NCI-H2107 (cell line): ENCODE data around the gene ABCA2.
A peak's percentile ranks its signal among the peaks of the same experiment; 100 is the strongest.

ENCODE experiments used
- DNase-seq: peaks from one replicate; lab custom pipeline; 2025; lab: John Stamatoyannopoulos, UW

The ABCA2 gene

DNA sequence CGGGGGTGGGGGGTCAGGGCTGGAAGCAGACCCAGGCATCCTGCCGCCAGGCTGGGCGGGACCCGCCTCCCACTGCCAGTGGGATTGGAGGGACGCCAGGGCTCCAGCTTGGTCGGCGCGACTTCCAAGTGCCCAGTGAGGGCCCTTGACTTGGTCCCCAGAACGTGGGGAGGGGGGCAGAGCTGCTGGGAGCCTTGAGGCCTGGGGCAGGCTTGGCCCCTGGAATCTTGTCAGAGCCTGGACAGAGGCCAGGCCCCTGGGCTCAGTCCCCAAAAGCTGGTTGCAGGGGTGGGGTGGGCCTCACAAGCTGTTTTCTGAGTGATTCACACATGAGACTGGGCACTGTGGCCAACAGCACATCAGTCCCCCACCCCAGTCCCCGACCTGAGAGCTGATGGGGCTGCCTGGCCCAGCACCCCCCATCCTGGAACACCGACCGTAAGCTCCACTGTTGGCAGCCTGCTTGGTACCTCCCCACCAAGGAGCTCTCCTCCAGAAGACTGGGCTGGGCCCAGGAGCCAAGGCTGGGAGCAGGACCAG lies 32.2 kb downstream of the ABCA2 start:
- DNase-seq = no peak

DNA sequence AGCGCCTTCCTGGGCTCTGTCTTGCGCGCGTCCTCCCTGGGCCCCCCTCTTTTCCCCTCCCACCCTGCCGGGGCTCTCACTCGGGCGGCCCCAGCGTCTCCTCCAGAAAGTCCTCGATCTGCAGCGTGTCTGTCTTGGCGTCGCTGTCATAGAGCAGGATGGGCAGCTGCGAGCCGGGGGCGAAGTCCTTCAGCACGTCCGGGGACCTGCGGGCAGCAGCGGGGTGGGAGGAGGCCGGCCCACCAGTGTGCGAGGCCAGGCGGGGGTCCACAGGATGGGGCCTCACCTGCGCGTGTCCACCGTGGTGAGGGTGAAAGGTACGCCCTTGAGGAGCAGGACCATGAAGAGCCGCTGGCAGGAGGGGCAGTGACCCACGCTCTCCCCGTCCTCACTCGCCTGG lies 32.7 kb downstream of the ABCA2 start:
- DNase-seq = no peak

DNA sequence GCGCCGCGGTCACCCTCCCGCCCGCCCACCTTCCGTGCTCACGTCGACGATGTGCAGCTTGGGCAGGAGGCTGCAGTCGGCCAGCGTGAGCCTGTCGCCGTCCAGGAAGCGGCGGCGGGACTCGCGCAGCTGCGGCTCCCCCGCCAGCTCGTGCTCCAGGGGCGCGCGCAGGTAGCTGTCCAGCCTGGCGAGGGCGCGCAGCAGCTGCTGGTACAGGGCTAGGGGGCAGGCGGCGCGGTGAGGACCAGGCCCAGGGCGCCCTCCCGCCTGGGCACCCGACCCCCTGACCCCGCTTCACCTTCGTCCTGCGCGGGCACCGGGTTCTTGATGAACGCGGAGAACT lies 33.2 kb downstream of the ABCA2 start:
- no peak for DNase-seq

DNA sequence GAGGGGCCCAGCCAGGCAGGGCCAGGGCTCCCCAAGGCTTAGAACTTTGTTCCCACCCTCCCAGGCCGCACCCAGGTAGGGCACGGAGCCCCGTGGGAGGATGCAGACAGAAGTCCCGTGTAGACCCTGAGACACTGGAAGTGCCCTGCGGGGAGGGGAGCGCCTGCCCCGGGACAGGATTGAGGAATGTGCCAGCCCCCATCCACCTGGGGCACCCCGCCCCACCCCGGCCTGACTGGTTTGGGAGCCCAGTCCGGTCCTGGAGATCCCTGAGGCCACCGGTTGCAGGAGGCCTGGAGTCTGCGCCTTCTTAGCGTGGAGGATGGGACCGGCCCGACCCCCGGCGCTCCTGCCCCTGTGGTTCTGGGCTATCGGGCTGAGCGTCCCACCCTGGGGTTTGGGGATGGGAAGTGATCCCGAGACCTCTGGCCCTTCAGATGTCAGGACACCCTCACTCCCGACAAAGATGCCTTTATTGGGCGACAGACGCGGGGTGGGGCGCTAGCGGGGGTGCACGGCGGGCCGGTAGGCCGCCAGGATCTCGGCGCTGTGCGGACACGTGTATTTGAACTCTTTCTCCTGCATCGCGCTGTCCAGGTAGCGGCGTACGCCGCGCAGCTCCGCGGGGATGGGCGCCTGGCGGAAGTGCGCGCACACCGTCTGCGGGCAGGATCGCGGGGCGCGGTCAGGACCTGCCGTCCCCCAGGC lies 33.7 kb downstream of the ABCA2 start:
- DNase-seq = no peak

DNA sequence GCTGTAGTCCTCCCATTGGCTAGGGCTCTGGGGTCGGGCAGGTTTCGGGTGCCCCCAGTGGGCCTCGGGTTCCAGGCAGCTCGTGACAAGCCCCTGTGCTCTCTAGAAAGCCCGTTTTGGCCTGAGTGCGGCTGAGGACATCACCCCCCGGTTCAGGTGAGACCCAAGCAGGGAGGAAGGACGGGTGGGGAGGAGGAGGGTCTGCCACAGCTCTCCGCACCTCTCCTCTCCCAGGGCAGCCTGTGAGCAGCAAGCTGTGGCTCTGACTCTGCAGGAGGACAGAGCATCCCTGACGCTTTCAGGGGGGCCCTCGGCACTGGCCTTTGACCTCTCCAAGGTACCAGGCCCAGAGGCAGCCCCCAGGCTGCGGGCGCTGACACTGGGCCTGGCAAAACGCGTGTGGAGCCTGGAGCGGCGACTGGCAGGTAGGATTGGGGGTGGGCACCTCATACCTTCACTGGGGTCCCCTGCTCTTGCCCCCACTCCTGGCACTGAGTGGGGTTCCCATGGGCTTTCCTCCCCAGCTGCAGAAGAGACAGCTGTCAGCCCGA lies 35.1 kb downstream of the ABCA2 start:
- no peak for DNase-seq

DNA sequence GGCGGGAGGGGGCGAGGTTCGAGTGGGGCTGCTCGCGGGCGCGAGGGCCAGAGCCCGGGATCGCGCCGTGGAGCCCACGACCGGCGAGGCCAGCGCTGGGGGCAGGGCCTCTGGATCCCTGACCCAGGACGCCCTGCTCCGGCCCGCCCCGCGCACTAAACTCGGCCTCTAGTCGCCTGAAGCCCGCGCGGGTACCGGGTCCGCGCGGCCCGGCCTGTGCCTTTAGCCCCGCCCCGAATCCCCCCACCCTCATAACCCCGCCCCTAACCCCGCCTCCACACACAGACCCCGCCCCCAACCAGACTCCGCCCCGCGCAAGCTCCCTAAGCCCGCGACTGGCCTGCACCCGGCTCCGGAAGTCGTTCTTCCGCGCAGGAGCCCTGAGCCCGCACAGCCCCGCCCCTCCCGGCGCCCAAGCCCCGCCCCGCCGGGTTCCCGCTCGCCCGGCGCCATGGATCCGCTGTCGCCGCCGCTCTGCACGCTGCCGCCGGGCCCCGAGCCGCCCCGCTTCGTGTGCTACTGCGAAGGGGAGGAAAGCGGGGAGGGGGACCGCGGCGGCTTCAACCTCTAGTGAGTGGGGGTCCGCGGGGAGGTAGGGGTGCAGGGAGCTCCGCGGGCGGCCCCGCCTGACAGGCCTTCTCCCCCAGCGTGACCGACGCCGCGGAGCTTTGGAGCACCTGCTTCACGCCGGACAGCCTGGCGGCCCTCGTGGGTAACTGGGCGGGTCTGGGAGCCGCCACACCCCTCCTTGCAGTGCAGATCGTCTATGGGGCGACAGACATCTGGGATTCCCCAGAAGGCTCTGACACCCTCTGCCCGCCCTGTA lies 35.8 kb downstream of the ABCA2 start, which contains the start of gene PAXX:
TSS of gene PAXX (plus strand) at position 430 of the 826 bp plus-strand sequence. CDS start at position 452, 22 bp downstream.
- peak; percentile 73 for DNase-seq

DNA sequence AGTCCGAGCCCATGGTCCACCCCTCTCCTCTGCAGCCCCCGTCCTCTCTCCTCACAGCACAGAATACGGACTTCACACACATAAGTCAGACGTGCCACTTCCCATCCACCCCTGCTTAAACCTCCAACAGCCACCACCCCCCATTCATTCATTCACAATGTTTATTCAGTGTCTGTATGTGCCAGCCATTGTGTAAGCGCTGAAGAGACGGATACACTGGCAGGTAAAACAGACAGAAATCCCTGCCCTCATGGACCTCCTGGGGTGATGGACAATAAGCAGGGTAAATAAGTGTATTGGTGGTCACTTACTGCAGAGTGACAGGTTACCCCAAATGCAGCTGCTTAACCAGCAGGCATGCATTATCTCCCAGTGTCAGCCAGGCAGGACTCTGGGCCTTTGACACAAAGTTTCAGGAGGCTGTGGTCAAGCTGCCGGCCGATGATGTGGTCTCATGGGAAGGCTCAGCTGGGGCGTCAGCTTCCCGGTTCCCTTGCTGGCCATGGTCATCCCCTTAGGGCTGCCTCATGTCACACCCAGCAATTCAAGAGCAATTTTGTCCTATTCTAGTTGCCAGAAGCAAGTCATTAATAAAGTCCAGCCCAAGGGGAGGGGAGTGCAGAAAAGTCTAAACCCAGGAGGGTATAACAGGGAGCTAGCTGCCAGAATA lies 37.7 kb downstream of the ABCA2 start:
- no peak for DNase-seq

DNA sequence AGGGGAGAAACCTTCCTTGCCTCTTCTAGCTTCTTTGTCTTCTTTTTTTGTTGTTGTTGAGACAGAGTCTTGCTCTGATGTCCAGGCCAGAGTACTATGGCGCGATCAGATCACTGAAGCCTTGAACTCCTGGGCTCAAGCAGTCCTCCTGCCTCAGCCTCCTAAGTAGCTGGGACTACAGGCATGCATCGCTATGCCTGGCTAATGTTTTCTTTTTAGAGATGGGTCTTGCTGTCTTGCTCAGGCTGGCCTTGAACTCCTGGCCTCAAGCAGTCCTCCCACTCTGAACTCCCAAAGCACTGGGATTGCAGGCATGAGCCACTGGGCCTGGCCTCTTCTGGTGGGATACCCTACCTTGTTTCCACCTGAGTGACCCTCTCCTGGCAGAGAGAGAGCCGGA lies 39.2 kb downstream of the ABCA2 start:
- DNase-seq = no peak

DNA sequence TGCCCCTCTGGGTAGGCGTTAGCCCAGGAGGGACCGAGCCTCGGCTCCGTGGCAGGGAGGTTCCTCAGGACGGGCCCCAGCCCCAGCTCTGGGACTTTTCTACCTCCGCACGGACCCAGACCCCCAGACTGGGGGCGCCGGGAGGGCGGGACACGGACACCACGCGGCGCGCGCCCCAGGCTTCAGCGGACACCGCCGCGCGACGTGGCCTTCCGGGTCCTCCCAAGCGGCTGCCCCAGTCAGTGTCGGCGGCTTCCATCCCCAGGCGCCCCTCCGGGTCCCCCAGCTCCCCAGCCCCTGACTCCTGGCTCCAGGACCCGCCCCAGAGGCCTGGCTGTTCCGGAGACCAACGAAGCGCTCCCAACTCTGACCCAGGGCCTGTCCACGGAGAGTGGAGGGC lies 42.2 kb downstream of the ABCA2 start:
- no peak for DNase-seq

DNA sequence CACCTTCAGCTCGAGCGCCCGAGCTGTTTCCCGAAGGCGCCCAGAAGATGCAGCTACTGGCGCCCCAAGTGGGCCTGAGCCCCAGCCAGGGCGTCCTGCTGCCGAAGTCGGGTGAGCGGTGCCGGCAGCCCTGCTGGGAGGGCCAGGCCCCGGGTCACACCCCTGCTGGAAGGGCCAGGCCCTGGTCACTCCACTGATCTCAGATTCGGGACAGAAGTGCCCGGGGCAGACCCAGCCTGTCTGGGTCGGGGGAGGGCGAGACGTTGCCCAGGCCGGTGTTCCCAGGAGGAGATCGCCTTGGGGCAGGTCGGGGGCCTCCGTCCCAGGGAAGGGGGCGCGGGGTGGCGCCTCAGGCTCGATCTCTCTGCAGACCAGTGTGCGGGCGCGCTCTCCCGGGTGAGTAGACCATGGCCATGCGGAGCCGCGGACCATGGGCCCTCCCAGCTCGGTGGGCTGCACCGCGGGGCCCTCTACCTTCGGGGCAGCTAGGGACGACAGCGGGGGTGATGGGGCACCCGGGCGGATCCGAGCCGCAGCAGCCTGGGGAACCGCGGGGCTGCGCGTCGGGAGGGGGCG lies 42.9 kb downstream of the ABCA2 start:
- DNase-seq = no peak

DNA sequence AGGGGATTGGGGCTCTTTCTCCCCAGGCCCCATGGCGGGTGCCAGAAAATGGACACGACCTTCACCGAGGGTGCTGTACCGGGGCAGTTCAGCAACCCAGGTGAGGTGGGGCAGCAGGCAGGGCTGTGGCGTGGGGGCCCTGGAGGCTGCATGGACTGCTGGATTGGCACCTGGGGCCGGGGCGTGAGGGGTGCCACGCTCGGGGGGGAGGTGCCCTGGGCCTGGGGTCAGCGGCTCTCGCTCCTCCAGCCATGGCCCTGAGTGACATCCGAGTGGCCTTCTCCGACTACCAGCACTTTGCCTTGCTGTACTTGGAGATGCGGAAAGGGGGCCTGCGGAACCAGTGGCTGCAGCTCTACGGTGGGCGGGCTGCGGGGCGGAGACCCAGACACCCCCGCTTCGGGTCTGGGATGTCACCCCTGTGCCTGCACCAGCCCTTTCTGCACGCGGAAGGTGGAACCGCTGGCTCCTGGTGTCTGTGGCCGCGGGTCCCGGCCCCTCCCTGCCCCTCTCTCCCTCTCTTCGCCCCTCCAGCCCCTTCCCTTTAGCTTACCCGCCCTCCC lies 43.5 kb downstream of the ABCA2 start:
- no peak for DNase-seq

DNA sequence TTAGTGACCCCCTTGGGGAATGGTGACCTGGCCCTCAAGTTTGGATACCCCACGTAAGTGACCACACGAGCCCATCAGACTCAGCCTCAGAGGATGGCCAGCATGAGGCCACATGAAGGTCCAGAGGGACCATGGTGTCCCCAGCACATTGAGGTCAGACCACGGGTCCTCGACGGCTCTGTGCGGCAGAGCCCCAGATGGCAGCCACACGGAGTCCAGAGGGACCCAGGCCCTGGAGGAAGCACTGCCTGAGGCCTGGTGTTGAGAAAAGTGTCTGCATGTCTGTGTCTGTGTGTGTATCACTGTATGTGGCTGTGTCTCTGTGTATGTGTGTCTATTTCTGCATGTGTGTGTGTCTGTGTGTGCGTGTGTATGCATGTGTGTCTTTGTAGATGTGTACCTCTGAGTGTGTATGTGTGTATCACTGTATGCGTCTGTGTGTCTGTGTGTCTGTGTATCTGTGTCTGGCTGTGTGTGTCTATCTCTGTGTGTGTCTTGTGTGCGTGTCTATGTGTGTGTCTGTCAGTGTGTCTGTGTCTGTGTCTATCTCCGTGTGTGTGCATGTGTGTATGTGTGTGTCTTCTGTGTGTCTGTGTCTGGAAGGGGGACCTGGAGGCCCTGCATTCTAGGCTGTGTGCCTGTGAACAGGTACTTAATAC lies 44.3 kb downstream of the ABCA2 start:
- DNase-seq = no peak

DNA sequence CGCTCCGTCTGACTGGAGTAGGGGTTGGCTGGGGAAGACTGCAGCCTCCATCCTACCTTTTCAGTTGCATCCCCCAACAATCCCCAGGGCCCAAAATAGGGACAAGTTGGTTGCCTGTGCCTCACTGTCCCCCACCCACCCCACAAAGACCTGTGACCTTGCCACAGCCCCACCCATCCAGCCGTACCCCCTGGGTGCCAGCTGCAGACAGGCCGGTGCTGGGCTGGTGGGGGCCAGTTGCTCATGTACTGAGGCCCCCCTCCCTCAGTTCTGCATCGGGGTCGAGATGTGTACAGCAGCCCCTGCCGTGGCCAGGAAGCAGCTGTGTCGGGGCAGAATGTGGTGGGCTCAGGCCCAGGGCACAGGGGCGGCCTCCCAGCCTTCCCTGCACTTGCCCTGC lies 44.9 kb downstream of the ABCA2 start:
- DNase-seq = no peak

DNA sequence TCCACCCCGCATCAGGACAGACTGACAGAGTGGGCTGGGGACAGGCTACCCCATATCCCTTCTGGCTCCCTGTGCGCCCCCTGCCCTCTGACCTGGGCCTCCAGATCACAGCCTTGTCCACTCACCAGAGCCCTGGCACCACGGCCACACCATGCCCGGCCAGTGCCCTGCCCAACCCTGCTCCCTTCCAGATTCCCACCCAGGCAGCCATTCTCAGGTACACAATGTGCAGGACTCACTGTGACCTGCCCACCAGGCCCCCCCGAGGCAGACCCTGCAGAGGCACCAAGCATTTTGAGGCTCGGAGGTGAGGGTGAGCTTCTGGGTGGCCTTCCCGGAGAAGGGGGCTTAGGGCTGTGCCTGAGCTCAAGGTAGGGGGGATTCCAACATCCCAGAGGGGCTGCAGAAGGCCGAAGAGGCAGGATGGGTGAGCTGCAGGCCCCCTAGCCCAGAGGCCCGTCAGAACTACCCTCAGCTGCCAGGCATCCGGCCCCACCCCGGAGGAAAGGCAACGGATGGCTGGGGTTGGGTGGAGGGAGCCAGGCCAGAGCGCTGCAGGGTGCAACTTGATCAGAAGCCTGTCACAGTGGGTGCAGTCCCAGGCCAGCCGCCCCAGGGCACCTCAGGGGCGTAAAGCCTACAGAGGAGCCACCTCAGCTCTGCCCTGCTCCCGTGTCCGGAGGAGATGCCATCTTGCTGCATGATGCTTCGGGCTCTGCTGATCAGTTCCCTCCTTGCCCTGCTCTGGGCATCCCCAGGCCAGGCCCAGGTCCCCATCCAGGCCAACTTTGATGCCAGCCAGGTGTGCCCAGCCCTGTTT lies 45.6 kb downstream of the ABCA2 start, which contains the start of gene LCNL1:
TSS of gene LCNL1 (plus strand) at position 762 of the 820 bp plus-strand sequence. CDS start 594 bp downstream, outside the sequence.
- DNase-seq = no peak

DNA sequence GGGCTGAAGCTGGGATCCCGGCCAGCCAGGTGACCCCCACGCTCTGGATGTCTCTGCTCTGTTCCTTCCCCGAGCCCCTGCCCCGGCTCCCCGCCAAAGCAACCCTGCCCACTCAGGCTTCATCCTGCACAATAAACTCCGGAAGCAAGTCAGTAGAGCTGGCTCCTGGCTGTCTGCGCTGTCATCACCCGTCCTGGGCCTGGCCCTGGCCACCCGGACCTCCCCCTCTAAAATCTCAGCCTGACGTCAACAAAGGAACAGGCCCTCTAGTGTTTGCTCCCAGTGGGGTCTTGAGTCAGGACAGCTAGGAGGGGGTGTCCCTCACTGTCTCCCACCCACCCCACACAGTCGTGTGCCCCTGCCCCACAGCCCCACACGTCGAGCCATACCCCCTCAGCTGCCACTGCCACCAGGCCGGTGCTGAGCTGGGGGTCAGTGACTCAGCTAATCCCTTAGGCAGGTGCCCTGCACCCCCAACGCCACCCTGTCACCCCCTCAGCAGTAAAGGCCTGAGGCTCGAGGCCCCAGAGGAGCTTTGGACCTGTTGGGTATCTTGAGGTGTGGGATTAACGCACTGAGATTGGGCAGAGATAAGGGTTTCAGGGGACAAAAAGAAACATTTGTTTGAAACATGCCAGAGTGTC lies 46.3 kb downstream of the ABCA2 start:
- DNase-seq = no peak

DNA sequence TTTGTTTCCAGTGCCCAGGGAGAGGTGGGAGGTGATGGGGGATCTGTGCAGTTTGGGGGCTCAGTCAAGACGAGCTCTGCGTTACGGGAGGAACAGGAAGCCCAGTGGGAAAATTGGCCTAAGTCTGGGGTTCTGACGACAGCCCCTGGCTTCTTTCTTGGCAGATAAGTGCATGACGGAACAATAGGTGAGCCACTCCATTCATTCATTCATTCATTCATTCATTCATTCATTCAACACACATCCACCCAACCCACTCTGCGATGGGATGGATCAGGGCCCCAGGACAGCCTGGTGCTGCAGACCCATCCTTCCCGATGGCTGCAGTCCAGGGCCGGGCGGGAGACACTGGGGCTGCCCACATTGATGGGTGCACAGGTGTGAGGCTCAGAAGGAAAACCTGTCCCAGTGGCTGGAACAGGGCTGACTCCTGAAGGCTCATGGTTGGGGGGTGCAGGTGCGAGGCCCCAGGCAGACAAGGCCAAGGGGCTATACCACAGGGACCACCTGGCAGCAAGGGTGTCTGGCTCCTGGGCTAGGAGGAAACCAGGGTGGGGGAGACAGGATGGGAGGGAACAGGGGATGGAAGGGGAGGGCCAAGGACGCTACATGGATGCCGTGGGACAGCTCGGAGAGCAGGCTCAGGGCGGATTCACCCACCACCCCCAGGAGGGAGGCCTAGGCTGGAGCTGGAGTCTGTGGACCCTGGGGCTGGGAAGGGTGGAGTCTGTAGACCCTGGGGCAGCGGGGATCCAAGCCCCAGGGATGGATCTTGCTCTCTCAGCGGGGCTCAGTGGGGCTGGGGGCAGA lies 47.2 kb downstream of the ABCA2 start:
- DNase-seq = no peak

DNA sequence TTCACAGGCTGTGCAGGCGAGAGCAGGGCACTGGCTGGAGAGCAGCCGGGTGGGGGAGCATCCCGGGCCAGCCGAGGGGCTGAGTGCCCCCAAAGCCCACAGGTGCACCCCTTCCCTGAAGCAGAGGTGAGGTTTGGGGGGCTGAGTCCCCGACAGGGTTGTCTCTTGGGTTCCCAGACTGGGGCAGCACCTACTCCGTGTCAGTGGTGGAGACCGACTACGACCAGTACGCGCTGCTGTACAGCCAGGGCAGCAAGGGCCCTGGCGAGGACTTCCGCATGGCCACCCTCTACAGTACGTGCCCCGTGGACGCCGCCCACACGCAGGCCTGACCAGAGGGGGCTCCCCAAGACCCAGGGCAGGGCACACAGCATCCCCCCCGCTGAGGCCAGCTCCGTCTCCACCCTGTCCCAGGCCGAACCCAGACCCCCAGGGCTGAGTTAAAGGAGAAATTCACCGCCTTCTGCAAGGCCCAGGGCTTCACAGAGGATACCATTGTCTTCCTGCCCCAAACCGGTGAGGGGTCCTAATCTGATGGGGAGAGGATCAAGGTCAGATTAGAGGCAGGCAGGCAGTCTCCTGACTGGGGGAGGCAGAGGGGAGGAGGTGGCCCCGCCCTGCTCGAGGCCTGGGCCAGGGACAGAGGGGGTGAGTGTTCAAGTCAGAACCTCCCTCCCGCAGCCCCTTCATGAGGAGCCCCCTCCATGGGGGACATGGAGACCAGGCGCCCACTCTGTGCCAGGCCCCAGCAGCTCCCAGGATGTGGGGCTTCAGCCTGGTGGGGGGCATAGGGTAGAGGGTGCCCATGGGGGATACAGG lies 48.1 kb downstream of the ABCA2 start:
- DNase-seq = no peak
